Bronchial epithelial cell (primary cell): ENCODE measurements around the gene ELMO1. TPM values are rescaled to one million over a fixed set of nuclear protein-coding genes. Genes with fewer than 3 reads are reported as not detected.

ENCODE experiments used
- DNase-seq: peaks from one replicate; pipeline ENCODE4 v3.0.0-alpha.2; 2010; ENCODE audit warnings: low read depth
- FAIRE-seq: peaks from 2 replicates; lab custom pipeline; 2011; peaks lifted over from hg19 to GRCh38; lab: Jason Lieb, UNC
- H3K27me3 ChIP-seq: 2 replicates; pipeline ENCODE4 v1.5.1; 2011; ENCODE audit warnings: low read length; ENCODE audit not compliant: control insufficient read depth, insufficient read depth
- H3K36me3 ChIP-seq: 2 replicates; pipeline ENCODE4 v1.5.1; 2011; ENCODE audit warnings: low read length; ENCODE audit not compliant: control insufficient read depth, insufficient read depth
- H3K4me3 ChIP-seq: 2 replicates; pipeline ENCODE4 v1.5.1; 2011; ENCODE audit warnings: mild to moderate bottlenecking, low read depth, low read length, control low read depth
- total RNA-seq: library from RNA; depleted of rRNA; stranded (reverse); fragments of >200 nt; gene quantifications from 2 replicates; pipeline ENCODE4 v1.2.1, GENCODE V29; 2014
- TF ChIP-seq, protein P1 (sequence below): IDR thresholded peaks from 2 replicates; pipeline ENCODE4 v1.5.1; 2011; ENCODE audit warnings: mild to moderate bottlenecking, moderate library complexity, low read length, control low read depth, inconsistent platforms; ENCODE audit not compliant: insufficient read depth, severe bottlenecking

ELMO1 gene
- under 0.01 TPM in 1 of 2 replicates, not detected in the other for total RNA-seq

DNA sequence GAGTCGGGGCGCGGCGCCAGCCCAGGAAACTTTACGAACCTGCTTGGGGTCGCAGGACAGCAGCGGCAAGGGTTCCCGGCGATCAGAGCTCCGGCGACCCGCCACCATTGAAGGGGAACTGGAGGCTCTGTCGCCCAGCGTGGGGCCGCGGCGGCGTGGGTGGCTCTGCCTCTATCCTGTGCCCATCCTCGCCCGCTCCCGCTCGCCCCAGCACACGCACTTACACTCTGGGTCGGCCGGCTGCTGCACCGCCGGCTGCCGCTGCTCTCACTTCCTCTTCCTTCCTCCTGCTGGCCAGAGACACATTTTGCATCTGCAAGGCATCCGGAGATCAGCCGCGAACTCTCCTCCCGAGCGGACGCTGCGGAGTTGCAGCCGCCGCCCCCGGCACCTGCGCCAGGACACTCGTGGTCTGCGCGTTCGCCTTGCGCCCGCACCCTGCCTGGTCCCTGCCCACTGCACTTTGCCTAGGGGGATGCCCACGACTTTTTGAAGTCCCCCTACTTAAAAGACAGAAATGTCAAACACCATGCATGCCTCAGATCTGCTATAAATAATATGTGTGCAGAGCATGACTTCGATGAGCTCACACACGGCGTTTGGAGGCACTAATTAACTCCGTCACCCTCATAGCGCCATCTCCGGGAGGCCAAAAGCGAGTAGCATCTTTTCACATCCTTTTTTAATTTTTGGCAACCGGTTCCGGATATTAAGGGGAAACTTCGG lies at the start of gene ELMO1:
ELMO1 (minus strand) TSS at position 229 of the 726 bp plus-strand sequence. CDS start 106,174 bp downstream, outside the sequence.
- Histone ChIP-seq H3K4me3 (peak within 1 kb of the TSS; percentile 37), H3K36me3 (no peaks in the 10 kb centered on the region), H3K27me3 (peaks cover 7% of the 10 kb centered on the region)
- FAIRE-seq = no peak
- DNase-seq = peak; percentile 32
- TF ChIP-seq, protein P1, sequence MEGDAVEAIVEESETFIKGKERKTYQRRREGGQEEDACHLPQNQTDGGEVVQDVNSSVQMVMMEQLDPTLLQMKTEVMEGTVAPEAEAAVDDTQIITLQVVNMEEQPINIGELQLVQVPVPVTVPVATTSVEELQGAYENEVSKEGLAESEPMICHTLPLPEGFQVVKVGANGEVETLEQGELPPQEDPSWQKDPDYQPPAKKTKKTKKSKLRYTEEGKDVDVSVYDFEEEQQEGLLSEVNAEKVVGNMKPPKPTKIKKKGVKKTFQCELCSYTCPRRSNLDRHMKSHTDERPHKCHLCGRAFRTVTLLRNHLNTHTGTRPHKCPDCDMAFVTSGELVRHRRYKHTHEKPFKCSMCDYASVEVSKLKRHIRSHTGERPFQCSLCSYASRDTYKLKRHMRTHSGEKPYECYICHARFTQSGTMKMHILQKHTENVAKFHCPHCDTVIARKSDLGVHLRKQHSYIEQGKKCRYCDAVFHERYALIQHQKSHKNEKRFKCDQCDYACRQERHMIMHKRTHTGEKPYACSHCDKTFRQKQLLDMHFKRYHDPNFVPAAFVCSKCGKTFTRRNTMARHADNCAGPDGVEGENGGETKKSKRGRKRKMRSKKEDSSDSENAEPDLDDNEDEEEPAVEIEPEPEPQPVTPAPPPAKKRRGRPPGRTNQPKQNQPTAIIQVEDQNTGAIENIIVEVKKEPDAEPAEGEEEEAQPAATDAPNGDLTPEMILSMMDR = peak; percentile 51

- DNase-seq = no peak
- no peak overlapping the region for H3K4me3 ChIP-seq
- no peak for FAIRE-seq
- no peaks in the 10 kb centered on the region for H3K36me3 ChIP-seq
- TF ChIP-seq, protein P1 = no peak
- no peaks in the 10 kb centered on the region for H3K27me3 ChIP-seq
These were observed 48.9 kb upstream of the ELMO1 start for GRCh38 chr7:37497576-37497975.

GRCh38 chr7:37495574-37496184 lies 47.0 kb upstream of the ELMO1 start:
- H3K36me3 ChIP-seq = no peaks in the 10 kb centered on the region
- H3K27me3 ChIP-seq = no peaks in the 10 kb centered on the region
- FAIRE-seq (no peak), DNase-seq (peak; percentile 35)
- TF ChIP-seq, protein P1 = peak; percentile 49
- no peak overlapping the region for H3K4me3 ChIP-seq

GRCh38 chr7:37494926-37495325 lies 46.3 kb upstream of the ELMO1 start:
- no peak for FAIRE-seq

DNA sequence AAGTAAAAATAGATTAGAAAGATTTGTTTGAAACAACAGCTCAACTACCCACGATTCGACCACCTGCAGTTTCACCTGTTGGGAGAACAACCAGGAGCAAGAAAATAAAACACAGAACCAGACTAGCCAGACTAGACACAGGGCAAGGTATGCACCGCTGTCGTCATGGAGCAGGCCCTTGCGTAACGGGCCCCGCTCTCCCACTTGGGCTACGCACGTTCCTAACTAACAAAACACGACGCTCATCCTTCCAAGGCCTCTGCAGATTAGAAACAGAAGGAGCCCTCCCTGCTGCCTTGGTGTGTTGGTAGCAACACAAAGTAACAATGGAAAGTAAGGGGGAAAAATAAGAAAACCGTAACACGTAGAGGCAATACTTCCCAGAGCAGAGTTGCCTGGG lies 45.1 kb upstream of the ELMO1 start:
- no peaks in the 10 kb centered on the region for H3K27me3 ChIP-seq
- H3K36me3 ChIP-seq = no peaks in the 10 kb centered on the region
- TF ChIP-seq, protein P1 = no peak
- no peak overlapping the region for H3K4me3 ChIP-seq
- no peak for FAIRE-seq
- DNase-seq = no peak

More at GRCh38 chr7:37494926-37495325, 46.3 kb upstream of the ELMO1 start:
- TF ChIP-seq, protein P1 = no peak
- Histone ChIP-seq H3K27me3 (no peaks in the 10 kb centered on the region), H3K4me3 (no peak overlapping the region), H3K36me3 (no peaks in the 10 kb centered on the region)
- DNase-seq = no peak
